Measurements from ENCODE around the gene PPP1R8.

- TF ChIP-seq CTCF (IDR thresholded peaks at IDR 0.05; ENCODE audit: low read length) (no peak), EZH2 (IDR thresholded peaks at IDR 0.05; ENCODE audit: borderline replicate concordance, low read length) (no peak)
Measured at GRCh38 chr1:27872059-27872801, 41.6 kb downstream of the PPP1R8 start, which contains the start of gene THEMIS2.
